ENCODE measurements around the gene KCNIP4.

The KCNIP4 gene

GRCh38 chr4:21901281-21901680 lies 47.3 kb downstream of the KCNIP4 start:
- no peak for DNase-seq (ENCODE audit: low read depth)

- no peak for DNase-seq (ENCODE audit: low read depth)
Measured at GRCh38 chr4:21900211-21900610, 48.4 kb downstream of the KCNIP4 start.

GRCh38 chr4:21898101-21898500 lies 50.5 kb downstream of the KCNIP4 start:
- DNase-seq (ENCODE audit: low read depth), result no peak

GRCh38 chr4:21896767-21897166 lies 51.8 kb downstream of the KCNIP4 start:
- no peak for DNase-seq (ENCODE audit: low read depth)

GRCh38 chr4:21893136-21893535 lies 55.4 kb downstream of the KCNIP4 start:
- no peak for DNase-seq (ENCODE audit: low read depth)

- no peak for DNase-seq (ENCODE audit: low read depth)
Measured at GRCh38 chr4:21890231-21890630, 58.3 kb downstream of the KCNIP4 start.

- no peak for DNase-seq (ENCODE audit: low read depth)
Measured at GRCh38 chr4:21888195-21888976, 60.2 kb downstream of the KCNIP4 start.

GRCh38 chr4:21887481-21887880 lies 61.1 kb downstream of the KCNIP4 start:
- no peak for DNase-seq (ENCODE audit: low read depth)

GRCh38 chr4:21885770-21886169 lies 62.8 kb downstream of the KCNIP4 start:
- DNase-seq (ENCODE audit: low read depth), result no peak

- no peak for DNase-seq (ENCODE audit: low read depth)
Measured at GRCh38 chr4:21885241-21885640, 63.3 kb downstream of the KCNIP4 start.

GRCh38 chr4:21884615-21885014 lies 64.0 kb downstream of the KCNIP4 start:
- no peak for DNase-seq (ENCODE audit: low read depth)

GRCh38 chr4:21882051-21882839 lies 66.3 kb downstream of the KCNIP4 start:
- DNase-seq (ENCODE audit: low read depth), result no peak

- no peak for DNase-seq (ENCODE audit: low read depth)
Measured at GRCh38 chr4:21879187-21879586, 69.4 kb downstream of the KCNIP4 start.

GRCh38 chr4:21876711-21877110 lies 71.9 kb downstream of the KCNIP4 start:
- no peak for DNase-seq (ENCODE audit: low read depth)

- no peak for DNase-seq (ENCODE audit: low read depth)
Measured at GRCh38 chr4:21873145-21873544, 75.4 kb downstream of the KCNIP4 start.

- DNase-seq (ENCODE audit: low read depth), result no peak
Measured at GRCh38 chr4:21872101-21872500, 76.5 kb downstream of the KCNIP4 start.

GRCh38 chr4:21869978-21870745 lies 78.4 kb downstream of the KCNIP4 start:
- no peak for DNase-seq (ENCODE audit: low read depth)

GRCh38 chr4:21864686-21865085 lies 83.9 kb downstream of the KCNIP4 start:
- no peak for DNase-seq (ENCODE audit: low read depth)

GRCh38 chr4:21862917-21863316 lies 85.7 kb downstream of the KCNIP4 start:
- no peak for DNase-seq (ENCODE audit: low read depth)

- DNase-seq (ENCODE audit: low read depth), result no peak
Measured at GRCh38 chr4:21858971-21859370, 89.6 kb downstream of the KCNIP4 start.

- no peak for DNase-seq (ENCODE audit: low read depth)
Measured at GRCh38 chr4:21856754-21857153, 91.8 kb downstream of the KCNIP4 start.

GRCh38 chr4:21856301-21856700 lies 92.3 kb downstream of the KCNIP4 start:
- DNase-seq (ENCODE audit: low read depth), result no peak

- DNase-seq (ENCODE audit: low read depth), result no peak
Measured at GRCh38 chr4:21849077-21849476, 99.5 kb downstream of the KCNIP4 start.
